Effector CD8-positive, alpha-beta T cell (primary cell): Measurements from ENCODE around the gene LFNG.

Experiments
- DNase-seq: peaks from one replicate; lab custom pipeline; 2025; lab: John Stamatoyannopoulos, UW
- total RNA-seq, 4 experiments: gene quantifications; one replicate each; lab custom pipeline; 2026; lab: John Stamatoyannopoulos, UW

The LFNG gene
- 83.8 to 154 (median 138) reads per million in 4 experiments for total RNA-seq

DNA sequence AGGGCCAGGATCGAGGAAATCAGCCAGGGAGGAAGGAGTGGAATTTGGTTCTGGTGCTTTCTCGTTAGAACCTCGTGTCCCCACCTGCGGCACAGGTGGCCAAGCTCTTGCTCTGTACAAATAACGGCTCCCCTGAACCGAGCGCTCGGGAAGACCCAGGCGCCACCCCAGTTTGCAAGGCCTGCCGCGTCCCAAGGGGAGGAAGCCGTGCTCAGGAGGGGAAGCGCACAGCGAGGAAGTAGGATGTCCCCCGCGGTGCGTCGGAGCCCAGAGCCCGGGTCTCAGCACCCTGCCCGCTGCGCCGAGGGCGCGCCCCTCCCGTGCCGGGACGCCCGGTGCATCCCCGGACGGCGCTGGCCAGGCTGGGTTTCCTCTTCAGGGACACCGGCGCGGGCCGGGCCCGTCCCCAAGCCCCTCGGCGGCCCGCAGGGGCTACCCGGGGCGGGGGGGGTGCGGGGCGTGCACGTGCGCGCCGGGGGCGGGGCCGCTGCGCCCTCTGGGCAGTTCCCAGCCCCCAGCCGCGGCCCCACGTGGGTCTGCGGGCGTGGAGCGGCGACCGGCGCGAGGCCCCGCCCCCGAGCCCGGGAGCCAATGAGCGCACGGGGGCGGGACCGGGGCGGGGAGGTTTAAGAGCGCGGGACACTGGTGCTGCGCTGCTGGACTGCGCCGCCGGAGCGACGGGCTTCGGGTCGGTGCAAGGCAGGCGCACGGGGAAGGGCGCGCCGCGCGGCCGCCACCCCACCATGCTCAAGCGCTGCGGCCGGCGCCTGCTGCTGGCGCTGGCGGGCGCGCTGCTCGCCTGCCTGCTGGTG is at the start of gene LFNG:
Gene LFNG, plus strand, starts transcription at position 656 of the 812 bp plus-strand sequence. Its CDS starts 88 bp downstream, at position 744.
- DNase-seq: peak; percentile 70

GRCh38 chr7:2470204-2471021 is 49.2 kb upstream of the LFNG start:
- no peak for DNase-seq

DNA sequence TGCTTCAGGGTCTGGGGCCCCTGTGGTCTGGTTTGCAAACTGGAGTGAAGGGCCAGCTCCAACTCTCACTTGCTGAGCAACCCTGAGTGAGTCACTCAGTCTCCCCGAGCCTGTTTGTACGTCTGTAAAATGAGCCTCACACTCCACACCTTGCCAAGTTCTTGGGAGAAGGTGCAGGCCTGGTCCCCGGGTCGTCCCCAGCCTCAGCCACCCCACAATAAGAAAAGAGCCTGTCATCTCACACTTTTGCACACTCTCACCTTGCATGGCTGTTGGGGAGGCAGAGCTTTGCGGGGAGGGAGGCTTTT is 48.6 kb upstream of the LFNG start:
- DNase-seq: no peak

- no peak for DNase-seq
These were observed 48.2 kb upstream of the LFNG start for GRCh38 chr7:2471396-2471795.

GRCh38 chr7:2472739-2473138 is 46.8 kb upstream of the LFNG start:
- no peak for DNase-seq

- no peak for DNase-seq
These were observed 45.9 kb upstream of the LFNG start for GRCh38 chr7:2473496-2474180.

- DNase-seq: no peak
These were observed 45.4 kb upstream of the LFNG start for GRCh38 chr7:2474224-2474623.

DNA sequence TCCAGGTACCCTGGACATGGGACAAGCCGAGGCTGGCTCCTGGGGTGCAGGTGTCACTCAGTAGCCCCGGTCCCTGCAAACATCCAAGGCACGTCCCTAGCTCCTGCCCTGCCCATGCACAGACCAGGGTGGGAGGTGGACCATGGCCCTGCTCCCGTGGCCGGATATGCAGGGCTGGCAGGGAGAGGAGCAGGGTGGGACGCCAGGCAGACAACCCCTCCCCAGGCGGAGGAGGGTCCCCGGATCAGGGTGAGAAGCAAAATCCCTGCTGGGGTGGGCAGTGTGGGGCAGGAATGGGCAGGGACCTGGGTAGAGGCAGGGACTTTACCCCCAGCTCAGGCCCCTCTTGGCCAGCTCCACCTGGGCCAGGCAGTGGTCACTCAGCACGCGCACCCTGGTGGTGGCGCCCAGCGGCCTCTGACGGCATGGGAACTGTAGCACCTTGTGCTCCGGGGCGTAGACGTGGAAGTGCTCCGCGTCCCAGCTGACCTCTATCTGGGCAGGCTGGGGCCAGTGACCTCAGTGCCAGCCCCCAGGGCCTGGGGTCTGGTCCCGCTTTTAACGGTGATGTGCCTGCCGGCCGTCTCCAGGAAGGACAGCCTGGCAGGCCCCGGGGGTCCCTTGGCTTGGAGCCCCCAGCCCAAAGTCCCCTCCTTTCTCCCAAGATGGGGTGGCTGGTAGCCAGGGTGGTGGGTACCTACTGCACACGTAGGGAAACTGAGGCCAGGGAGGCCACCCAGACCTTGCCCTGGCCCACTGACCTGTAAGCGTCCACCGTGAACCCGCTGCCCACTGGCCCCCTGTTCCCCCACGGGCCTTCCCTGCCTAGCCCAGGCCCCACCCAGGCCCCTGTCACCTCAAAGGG is 44.5 kb upstream of the LFNG start:
- no peak for DNase-seq

DNA sequence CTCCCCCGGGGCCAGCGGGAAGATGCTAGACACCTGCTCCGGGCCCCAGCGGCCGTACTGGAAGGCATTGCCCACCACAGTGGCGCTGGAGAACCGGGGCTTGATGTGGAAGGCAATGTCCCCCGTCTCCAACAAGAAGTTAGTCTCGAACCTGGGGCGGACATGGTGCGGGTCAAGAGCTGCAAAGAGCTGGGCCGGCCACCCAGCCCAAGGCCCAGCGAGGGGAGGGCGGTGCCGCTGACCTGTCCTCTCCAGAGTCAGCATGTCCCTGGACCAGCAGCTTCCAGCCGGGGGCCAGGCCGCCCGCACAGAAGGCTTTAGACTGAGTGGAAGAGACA is 43.9 kb upstream of the LFNG start:
- no peak for DNase-seq

DNA sequence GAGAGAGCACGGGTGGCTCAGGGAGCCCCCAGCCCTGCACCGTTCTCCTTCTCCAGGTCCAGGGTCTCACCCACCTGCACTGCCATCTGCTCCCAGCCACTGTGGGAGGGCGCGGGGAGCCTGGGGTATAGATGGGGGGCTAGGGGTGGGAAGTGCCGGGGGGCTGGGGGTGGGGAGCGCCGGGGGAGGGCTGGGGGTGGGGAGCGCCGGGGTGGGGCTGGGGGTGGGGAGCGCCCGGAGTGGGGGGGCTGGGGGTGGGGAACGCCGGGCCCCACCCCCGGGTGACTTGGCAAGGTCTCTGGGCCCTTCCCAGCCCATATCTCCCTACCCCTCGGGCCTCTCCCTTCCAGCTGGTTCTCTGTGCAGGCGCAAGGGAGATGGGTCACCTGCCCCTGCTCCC is 43.3 kb upstream of the LFNG start, which contains the start of gene GRIFIN:
Gene GRIFIN, minus strand, starts transcription at position 101 of the 400 bp plus-strand sequence. Its CDS starts 15 bp downstream, at position 86.
- DNase-seq: no peak

DNA sequence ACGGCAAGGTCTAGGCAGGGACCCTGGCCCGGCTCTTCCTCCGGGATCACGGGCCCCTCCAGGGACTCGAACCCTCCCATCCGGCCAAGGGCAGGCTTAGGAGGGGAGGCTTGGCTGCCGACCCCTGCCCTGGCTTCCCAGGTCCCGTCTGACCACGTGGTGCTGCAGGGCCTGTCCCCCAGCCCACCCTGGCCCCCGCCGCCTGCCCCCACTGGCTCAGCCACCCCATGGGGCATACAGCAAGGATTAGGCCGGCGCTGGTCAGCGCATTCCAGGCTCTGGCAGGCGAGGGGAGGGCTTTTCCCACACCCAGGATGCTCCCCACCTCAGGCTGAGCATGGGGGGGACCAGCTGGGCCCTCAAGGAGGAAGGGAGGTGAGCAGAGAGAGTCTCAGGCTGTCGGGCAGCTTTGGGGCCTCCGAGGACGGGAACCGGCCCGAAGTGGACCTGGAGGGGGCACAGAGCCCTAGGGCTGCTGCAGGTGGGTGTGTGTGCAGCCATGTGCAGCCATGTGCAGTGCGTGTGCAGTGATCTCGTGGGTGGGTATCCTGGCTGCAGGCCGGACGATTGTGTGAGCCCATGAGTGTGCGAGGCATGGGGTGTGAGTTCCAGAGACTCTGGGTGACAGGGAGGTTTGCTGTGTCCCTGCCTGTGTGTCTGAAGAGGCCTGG is 42.7 kb upstream of the LFNG start:
- no peak for DNase-seq

DNA sequence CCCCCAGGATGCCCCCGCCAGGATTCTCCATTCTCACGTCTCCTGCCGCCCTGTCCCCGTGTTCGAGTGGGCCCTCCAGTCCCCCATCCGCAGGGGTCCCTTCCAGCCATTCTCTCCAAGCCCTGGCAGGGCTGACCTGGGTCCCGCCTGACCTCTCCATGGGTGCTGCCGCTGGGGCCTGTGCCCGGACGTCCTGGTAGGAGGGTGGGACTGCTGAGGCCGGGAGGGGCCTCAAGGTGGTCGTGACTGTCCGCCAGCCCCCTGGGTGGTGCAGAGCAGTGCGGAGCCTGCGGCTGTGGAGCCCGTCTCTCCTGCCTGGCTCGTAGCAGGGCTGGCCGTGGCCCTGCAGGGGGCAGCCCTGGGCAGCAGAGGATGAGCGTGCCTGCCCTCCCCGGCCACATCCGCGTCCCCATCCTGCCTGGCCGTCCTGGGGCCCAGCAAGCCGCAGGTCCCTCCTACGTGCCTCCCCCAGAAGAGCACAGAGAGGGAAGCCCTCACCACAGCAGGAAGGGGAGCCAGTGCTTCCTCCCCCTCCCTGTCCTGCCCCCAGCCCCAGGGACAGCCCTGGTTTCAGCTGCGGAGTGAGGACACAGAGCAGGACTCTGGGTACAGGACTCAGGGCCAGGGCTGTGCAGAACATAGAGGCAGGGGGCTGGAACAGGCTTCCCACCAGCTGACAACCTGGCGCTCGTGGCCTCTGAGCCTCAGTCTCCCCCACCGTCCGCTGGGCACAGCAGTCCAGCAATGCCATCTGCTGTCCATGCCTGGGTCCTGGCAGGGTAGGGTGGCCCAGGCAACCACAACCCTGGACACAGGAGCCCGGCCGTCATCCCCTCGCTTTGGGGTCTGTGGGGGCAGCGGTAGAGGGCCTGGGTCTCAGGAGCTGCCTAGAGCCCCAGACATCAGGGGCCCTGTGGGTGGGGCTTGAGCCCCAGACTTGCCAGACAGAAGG is 41.9 kb upstream of the LFNG start:
- DNase-seq: peak; percentile 22

GRCh38 chr7:2478399-2478785 is 41.2 kb upstream of the LFNG start:
- DNase-seq: no peak

DNA sequence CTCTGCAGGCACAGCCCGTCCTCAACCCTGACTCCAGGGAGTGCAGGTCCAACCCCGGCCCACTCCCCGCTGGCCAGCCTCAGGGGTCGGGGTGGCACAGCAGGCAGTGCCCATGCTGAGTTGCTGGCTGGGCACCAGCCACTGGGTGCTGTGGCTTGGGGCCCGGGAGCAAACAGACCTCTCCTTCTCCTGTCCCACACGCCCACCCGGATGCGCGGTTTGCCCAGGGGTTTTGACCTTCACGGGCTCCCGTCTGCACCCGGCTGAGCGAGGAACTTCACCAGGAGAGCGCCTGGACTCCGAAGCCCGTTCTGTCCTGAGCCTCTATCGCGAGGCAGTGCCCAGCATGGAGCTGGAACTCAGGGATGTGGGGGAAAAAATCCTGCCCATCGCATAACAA is 40.8 kb upstream of the LFNG start:
- DNase-seq: no peak

- no peak for DNase-seq
These were observed 40.1 kb upstream of the LFNG start for GRCh38 chr7:2479276-2480069.

DNA sequence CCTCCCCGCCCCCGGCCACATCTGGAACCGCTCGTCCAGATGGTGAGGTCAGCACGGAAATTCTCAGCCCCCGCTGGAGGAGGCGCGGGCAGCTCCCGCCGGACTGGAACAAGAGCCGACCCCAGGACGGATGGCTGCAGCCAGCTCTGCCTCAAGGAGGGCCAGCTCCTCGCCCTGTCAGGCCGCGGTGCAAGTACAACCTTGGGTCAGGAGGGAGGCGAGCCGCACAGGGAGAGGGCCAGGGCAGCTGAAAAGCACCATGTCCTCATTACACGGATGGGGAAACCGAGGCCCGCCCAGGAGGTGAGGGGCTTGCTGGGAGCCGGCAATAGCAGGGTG is 39.5 kb upstream of the LFNG start:
- DNase-seq: no peak

DNA sequence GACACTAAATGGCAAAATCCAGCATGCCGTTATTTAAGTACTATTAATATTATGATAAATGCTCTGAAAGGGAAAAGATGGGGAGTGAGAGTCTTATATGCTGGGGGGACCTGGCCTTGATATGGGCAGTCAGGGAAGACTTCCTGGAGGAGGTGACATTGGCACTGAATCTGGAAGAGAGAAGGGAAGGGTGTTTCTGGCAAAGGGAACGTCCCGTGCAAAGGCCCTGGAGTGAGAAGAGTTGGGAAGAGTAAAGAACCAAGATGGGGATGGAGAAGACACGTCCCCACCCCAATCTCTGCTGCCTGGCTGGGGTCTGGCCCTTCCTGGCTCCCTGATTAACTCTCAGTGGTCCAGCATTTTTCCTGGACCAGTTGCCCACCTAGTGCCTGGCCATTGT is 38.4 kb upstream of the LFNG start:
- DNase-seq: no peak

DNA sequence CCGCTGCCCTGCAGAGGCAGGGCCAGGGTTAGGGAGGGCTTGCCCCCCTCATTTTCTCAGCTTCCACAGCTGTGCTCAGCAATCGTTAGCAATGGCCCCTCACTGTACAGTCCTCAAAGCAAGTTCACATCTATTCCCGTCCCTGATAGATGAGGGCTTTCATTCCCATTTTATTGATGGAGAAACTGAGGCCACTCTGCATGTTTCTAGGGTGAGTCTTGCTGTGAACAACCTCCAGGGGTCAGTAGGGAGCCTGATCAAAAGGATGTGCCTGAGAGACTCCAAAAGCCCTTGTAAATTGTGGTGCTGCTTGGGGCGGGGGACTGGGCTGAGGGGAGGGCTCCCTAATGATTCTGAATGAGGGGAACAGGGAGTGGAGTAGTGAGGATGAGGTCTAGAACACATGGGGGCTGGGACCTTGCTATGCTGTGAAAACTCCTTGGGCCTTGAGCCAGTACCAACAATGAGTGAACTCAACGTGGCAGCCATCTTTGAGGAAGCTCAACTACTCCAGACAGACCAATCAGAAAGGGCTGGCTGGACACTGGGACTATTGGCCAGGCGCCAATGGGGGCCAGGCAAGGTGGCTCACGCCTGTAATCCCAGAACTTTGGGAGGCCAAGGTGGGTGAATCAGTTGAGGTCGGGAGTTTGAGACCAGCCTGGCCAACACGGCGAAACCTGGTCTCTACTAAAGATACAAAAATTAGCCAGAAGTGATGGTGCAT is 36.7 kb upstream of the LFNG start:
- DNase-seq: no peak

DNA sequence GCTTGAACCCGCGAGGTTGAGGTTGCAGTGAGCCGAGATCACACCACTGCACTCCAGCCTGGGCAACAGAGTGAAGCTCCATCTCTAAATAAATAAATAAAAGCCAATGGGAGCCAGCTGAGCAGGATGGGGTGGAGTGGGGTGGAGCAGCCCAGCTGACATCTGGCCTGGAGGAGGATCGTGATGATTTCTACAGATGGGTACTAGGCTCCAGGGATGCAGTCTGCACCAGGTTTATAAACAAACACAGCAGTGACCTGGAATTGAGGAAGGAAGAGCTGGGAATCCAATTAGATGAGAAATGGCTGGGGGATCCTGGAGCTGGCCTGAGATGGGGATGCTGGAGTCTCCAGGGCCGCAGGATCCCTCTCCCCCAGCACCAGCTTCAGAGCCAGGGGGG is 36.1 kb upstream of the LFNG start:
- DNase-seq: no peak
